Stimulated activated CD8-positive, alpha-beta memory T cell treated with anti-CD3 and anti-CD28 coated beads, Interleukin-15, amount 100 ng/mL, for 24 hours (primary cell): ENCODE data around the gene RUNDC3A.
"Not testable (repeated sequence)": the region's sequence is repeated elsewhere in the genome, so short reads cannot be mapped to it uniquely, and the experiment has no call there.

ENCODE experiments used
- DNase-seq: peaks from one replicate; pipeline ENCODE4 v3.0.0-alpha.2; 2020; ENCODE audit warnings: low read depth

RUNDC3A gene

GRCh38 chr17:44343510-44344209 is 35.3 kb downstream of the RUNDC3A start:
- no peak for DNase-seq

DNA sequence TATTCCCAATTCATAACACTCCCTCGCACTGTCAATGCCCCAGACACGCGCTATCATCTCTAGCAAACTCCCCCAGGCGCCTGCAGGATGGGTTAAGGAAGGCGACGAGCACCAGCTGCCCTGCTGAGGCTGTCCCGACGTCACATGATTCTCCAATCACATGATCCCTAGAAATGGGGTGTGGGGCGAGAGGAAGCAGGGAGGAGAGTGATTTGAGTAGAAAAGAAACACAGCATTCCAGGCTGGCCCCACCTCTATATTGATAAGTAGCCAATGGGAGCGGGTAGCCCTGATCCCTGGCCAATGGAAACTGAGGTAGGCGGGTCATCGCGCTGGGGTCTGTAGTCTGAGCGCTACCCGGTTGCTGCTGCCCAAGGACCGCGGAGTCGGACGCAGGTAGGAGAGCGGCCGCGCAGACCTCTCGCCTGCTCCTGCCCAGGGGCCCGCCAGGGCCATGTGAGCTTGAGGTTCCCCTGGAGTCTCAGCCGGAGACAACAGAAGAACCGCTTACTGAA is 36.6 kb downstream of the RUNDC3A start, which contains the start of gene GRN:
Gene GRN, plus strand, starts transcription at position 364 of the 515 bp plus-strand sequence. CDS start 3,863 bp downstream, outside the sequence.
- peak; percentile 50 for DNase-seq

DNA sequence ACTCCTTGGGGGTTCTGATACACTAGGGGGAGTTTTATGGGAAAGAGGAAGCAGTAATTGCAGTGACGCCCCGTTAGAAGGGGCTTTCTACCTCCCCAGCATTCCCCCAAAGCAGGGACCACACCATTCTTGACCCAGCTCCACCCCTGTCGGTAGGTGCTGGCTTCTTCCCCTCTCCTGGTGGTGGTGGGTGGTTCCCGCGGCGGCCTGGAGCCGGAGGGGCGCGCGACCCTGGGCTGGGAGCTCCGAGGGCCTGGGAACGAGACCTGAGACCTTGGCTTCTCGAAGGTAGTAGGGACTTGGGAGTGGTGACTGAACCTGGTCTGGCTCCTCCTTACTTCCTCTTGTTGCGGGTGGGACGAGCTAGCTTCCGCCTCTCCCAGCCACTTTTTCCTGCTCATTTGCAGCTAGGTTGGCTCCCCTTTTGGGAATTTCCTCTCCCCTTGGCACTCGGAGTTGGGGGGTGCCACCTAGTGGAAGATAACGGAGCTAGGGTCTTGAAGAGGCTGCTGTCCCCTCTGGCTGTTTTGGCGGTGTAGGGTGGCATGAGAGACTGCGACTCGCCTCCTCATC is 37.1 kb downstream of the RUNDC3A start:
- DNase-seq = no peak

DNA sequence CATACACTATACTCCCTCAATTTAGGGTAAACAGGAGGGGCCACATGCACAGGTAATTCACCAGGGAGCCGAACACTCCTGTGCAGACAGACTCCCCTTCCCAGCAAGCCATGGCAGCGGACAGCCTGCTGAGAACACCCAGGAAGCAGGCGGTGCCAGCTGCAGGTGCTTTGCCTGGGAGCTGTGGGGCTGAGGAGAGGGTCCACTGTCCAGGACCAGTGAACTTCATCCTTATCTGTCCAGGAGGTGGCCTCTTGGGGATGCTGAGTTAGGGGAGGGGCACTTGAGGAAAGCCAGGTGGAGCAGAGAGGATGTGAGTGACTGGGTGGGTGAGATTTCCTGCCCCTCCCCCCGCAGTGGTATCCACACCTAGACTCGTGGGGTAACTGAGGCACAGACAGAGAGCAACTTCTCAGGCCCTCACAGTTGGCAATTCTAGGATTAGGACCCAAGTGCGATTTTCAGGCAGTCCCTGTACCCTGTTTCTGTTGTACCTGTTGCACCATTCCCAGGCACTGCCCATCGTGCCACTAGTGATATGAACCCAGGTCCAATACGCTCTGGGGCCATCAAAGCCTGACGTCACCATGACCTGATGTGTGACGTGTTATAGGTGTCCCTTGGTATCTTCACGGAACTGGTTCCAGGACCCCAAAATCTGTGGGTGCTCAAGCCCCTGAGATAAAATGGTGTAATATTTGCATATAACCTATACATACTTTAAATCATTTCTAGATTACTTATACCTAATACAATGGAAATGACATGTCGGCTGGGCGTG is 37.9 kb downstream of the RUNDC3A start:
- DNase-seq = no peak

GRCh38 chr17:44347206-44348055 is 39.0 kb downstream of the RUNDC3A start:
- DNase-seq = not testable (repeated sequence)

DNA sequence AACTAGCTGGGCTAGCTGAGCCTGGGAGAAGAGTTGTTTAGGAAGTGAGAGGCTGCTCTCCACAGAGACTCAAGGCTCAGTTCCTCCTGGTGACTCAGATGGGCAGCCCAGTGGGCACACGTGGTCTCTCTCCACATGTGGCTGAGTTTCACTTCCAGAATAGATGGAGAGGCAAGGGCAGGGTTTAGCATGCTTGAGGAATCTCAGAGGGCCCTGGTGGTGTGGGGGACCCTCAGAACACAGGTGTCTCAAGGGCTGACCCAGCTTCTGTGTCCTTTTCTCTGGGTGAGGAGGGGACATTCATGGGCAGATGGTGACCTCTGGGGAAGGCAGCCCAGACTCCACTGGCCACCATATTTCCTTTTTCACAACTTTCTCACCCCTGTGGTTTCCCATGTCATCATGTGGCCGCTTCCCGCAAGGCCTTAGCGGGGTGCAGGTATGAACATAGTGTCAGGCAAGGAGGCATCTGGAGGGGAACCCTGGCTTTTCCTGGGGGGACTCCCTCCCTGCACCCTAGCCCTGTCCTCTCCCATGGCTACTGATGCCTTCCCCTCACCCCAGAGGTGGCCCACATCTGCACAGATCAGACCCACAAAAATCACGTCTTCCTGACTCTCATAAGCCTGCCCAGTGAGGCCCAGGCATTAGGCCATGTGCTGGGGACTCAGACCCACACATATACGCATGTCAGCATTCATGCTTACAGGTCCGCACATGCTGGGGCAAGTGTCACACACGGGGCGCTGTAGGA is 40.0 kb downstream of the RUNDC3A start:
- no peak for DNase-seq

DNA sequence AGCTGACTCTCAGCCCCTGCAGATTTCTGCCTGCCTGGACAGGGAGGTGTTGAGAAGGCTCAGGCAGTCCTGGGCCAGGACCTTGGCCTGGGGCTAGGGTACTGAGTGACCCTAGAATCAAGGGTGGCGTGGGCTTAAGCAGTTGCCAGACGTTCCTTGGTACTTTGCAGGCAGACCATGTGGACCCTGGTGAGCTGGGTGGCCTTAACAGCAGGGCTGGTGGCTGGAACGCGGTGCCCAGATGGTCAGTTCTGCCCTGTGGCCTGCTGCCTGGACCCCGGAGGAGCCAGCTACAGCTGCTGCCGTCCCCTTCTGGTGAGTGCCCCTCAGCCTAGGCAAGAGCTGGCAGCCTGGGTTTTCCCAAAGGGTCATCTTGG is 40.6 kb downstream of the RUNDC3A start:
- DNase-seq = no peak

- no peak for DNase-seq
Observed at GRCh38 chr17:44349553-44350070, 41.2 kb downstream of the RUNDC3A start.

GRCh38 chr17:44350733-44351226 is 42.4 kb downstream of the RUNDC3A start:
- DNase-seq = peak; percentile 49

DNA sequence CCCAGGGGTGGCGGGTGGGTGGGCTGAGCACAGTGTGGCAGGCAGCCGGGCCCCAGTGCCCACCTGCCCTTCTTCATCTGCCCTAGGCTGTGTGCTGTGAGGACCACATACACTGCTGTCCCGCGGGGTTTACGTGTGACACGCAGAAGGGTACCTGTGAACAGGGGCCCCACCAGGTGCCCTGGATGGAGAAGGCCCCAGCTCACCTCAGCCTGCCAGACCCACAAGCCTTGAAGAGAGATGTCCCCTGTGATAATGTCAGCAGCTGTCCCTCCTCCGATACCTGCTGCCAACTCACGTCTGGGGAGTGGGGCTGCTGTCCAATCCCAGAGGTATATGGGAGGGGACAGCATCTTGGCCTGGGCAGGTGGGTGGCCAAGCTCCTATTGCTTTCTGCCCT is 43.1 kb downstream of the RUNDC3A start:
- no peak for DNase-seq

- no peak for DNase-seq
Observed at GRCh38 chr17:44351961-44352827, 43.8 kb downstream of the RUNDC3A start.

DNA sequence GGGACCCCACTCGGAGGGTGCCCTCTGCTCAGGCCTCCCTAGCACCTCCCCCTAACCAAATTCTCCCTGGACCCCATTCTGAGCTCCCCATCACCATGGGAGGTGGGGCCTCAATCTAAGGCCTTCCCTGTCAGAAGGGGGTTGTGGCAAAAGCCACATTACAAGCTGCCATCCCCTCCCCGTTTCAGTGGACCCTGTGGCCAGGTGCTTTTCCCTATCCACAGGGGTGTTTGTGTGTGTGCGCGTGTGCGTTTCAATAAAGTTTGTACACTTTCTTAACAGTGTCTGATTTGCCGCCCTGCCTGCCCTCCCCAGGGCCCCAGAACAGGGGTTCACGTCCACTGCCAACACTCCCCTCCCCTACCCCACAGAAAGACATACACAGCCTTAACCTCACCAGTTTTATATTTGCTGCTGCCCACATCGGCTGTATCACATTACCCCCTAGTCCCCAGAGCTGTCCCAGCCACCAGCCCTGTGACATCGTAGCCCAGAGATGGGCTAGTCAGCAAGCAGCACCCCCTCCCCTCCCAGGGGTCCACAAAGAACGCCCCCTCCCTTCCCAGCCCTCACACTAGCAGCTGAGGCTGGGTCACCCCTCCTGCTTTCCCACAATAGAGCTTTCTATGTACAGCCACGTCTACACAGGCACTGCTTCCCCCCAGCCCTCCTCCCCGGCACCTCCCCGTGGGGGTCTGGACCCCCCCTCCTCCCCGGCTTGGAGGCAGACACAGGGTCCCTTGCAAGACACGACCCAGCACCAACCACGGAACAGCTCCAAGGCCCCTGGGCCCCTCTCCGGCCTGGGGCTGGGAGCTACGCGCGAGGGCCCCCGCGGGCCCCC is 44.6 kb downstream of the RUNDC3A start:
- no peak for DNase-seq

DNA sequence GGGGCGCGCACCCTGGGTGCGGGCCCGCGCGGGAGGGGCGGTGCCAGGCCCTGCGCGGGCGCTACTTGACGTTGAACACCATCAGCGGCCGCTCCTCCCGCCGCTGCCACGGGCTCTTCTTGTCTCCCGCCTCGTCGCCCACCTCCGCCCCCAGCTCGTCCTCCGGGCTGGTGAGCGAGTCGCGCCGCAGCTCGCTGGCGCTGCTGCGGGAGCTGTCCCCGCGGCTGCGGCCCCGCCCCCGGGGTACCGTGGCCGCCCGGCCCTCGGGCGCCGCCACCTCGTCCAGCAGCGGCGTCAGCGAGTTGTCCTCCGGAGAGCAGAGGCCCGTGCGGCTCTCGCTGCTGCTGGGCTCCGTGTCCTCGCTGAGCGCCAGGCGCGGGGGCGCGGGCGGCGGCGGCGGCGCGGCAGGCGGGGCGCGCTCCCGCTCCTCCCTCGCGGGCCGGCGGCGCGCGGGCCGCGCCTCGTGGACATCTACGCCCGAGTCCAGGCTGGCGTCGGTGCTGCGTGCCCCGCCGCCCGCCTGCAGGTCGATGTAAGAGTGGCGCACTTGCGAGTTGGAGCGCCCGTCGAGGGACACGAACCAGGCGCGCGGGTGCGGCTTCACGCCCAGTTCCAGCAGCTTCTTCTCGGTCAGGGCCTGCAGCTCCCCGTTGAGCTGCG is 45.4 kb downstream of the RUNDC3A start:
- no peak for DNase-seq

DNA sequence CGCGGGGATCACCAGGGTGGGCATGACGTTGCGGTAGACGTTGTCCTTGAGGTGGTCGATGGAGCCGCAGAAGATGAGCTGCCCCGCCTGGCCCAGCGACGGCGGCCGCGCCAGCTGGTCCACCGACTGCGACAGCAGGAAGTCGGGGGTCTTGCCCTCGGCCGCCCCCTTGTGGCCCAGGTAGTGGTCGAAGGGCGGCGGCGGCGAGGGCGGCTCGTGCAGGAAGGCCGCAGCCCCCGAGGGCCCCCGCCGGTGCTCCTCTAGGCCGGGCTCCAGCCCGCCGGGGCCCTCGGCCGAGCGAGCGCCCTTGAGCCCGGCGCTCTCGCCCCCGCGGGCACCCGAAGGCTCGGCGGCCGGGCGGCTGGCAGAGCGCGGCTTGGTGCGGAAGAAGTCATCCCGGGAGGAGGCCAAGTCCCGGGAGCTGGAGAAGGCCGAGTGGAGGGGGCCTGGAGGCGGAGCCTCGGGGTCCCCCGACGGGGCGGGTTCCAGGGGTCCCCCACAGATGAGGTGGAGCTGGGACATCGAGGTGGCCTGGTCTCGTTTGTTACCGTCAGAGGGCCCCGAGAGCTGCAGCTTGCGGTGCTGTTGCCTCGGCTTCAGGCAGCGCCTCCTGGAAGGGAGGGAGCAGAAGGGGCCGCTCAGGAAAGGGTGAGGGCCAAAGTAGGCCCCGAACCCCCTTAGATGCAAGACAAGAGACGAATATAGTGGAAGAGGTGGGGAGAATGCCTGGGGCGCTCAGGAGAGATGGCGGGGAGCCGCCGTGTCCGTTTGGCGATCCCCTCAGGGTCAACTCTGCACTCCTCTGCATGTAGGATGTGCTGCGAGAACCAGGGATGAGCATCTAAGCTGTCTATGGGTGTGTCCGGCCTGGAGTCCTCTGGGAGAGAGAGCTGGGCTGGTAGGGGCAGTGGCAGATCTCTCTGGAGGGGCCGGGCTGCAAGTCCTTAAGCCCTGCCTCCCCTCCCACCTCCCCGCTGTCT is 46.5 kb downstream of the RUNDC3A start:
- DNase-seq = peak; percentile 40

GRCh38 chr17:44355642-44356099 is 47.3 kb downstream of the RUNDC3A start:
- no peak for DNase-seq

GRCh38 chr17:44356241-44356640 is 47.8 kb downstream of the RUNDC3A start:
- no peak for DNase-seq

DNA sequence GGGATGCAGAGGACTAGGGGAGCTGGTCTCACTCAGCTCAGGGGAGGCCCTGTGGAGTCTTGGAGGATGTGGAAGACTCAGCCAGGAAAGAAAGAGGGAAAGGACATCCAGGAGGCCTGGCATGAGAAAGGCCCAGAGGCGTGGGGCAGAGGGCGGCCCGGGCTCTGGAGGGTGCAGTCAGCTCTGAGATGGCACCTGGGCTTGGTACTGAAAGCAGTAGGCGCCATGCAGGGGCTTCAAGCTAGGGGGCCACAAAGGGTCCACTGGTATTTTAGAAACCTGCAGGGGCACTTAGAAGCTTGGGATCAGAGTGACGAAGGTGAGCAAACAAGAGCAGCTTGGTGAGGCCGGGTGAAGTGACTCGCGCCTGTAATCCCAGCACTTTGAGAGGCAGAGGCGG is 49.7 kb downstream of the RUNDC3A start:
- DNase-seq = no peak
